NCI-H2227 (cell line): ENCODE measurements around the gene DEXI.
"Not testable (repeated sequence)": the region's sequence is repeated elsewhere in the genome, so short reads cannot be mapped to it uniquely, and the experiment has no call there.

Experiments
- DNase-seq: peaks from one replicate; lab custom pipeline; 2025; ENCODE audit not compliant: unreplicated experiment; lab: John Stamatoyannopoulos, UW

Gene DEXI

DNA sequence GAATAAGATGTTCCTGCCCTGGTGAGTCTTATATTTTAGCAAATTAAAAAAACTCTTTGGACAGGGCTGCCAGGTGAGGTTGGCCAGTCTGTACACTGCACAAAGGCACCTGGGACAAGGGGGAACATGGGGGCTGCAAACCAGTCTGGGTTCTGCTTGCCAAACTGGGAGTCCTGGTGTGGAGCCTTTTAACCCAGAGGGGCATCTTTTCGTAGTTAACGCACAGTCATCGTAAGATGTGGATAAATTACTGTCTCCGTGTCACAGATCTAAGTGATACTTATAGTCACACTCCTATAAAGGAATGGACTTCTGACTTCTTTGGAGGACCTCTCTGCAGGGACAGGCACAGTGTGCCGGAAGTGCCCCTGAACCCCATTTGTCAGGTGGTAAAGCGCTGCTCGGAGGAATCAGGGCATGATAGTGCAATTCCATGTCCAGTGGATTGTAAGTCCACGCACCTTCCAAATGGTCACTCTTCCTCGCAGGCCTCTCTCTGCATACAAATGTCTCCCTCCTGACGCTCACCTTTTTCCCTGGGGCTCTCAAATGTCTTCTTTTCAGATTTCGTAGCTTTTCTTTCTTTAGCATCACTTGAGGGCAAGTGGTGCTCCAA lies 14.7 kb downstream of the DEXI start:
- no peak for DNase-seq

DNA sequence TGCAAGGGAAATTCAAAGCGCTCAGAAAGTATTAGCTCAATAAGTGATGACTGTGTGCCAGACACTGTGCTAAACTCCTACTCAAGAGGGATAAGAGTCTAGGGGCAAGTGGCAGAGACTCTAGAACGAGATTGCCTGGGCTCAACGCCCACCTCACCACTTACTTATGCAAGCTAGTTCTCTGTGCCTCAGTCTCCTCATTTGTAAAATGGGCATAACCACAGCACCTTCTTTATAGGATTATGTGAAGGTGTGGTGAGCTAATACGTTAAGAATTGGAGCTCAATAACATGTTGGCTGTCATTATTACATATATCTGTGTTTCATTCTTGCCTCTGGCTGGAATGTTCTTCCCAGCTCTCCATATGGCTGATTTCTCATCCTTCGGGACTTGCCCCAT lies 15.4 kb downstream of the DEXI start:
- DNase-seq: no peak

DNA sequence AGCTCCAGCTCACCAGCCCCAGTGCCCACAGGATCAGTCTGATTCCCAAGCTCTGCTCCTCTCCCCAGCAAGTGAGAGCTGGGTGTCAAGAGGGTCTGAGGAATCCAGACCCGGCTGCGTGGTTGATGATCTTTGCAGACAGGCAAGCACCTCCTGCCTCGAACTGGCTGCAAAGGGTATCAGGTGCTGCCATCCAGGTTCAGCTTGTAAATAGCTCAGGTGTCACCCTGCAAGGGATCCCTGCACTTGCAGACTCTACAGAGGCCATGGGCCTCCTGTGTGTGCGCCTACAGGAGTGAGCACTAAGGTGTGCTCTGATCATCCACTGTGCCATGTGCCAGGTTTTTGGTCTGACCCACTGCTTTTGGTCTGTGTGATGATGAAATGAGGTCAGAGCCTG lies 16.2 kb downstream of the DEXI start:
- DNase-seq: no peak

DNA sequence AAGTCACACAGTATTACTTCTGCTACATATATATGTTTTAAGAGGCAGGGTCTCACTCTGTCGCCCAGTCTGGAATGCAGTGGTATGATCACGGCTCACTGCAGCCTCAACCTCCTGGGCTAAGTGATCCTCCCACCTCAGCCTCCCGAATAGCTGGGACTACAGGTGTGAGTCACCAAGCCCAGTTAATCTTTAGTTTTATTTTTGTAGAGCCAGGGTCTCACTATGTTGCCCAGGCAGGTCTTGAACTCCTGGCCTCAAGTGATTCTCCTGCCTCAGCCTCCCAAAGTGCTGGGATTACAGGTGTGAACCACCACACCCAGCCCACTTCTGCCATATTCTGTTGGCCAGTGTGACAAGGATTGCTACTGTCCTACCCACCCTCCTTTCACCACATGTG lies 17.0 kb downstream of the DEXI start:
- not testable (repeated sequence) for DNase-seq

DNA sequence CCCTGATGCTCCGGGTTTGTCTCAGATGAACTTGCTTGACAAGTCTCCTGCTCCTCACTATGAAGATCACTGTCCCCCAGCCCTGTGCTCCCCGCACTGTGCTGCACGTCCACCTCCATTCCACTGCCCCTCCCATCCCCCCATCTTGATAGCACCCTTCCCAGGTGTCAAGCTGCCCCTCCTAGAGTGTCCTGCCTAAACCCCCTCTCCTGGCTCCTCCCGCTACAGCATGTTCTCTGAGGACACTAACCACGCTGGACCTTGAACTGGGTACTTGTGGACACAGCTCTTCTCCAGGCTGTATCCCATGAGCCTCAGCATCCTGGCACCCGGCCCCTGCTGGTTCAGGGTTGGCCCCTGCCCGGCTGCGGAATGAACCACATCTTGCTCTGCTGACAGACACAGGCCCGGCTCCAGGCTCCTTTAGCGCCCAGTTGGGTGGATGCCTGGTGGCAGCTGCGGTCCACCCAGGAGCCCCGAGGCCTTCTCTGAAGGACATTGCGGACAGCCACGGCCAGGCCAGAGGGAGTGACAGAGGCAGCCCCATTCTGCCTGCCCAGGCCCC lies 18.5 kb downstream of the DEXI start:
- no peak for DNase-seq

DNA sequence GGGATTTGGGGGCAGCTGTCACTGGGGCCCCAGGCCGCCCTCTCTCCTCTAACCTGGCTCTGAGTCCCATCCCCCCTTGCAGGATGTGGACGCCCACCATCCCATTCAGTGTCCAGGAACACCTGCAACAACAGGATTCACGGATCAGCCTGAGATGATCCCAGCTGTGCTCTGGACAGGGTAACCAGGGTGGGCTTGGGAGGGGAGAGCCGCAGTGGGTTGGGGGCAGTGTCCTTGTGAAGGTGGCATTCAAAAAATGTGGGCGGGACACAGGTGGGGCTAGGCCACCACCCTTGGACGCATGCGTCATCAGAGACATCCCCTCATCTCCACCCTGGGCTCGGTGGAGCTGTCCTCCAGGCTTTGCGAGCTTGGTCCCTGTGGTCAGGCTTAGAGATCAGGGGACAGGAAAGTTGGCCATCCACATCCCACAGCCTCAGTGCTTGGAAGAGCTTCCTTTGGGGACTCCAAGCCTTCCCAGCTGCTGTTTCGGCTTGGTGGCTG lies 19.1 kb downstream of the DEXI start:
- DNase-seq: no peak

DNA sequence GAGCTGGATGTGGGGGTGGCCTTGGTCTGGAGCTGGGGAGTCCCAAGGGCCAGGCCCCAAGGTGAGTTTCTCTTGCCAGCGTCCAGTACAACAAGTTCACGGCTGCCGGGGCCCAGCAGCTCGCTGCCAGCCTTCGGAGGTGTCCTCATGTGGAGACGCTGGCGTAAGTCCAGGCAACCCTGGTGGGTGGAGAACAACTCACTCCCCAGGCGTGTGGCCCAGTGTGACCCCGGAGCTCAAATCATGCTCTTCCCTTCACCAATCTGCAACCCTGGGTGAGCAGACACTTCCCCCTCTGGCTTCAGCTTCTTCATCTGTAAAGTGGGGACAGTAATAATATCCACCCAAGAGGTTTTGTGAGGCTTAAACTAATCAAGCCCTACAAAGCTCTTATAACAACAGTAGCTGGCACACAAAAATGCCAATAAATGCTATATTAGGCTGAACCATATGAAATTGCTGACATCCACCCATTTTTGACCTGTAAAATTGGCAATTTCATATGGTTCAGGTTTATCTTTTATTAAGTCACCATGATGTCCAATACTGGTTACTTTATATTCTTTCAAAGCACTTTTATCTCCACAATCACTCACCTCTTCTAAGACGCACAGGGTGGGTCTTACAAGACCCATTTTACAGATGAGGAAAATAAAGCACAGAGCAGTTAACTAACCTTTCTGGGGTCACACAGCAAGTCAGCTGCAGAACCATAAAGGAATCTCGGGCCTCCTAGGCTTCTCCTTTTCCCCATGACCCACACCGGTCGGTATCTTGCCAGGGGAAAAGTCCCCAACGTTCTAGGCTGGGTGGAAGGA lies 19.7 kb downstream of the DEXI start:
- DNase-seq: no peak

DNA sequence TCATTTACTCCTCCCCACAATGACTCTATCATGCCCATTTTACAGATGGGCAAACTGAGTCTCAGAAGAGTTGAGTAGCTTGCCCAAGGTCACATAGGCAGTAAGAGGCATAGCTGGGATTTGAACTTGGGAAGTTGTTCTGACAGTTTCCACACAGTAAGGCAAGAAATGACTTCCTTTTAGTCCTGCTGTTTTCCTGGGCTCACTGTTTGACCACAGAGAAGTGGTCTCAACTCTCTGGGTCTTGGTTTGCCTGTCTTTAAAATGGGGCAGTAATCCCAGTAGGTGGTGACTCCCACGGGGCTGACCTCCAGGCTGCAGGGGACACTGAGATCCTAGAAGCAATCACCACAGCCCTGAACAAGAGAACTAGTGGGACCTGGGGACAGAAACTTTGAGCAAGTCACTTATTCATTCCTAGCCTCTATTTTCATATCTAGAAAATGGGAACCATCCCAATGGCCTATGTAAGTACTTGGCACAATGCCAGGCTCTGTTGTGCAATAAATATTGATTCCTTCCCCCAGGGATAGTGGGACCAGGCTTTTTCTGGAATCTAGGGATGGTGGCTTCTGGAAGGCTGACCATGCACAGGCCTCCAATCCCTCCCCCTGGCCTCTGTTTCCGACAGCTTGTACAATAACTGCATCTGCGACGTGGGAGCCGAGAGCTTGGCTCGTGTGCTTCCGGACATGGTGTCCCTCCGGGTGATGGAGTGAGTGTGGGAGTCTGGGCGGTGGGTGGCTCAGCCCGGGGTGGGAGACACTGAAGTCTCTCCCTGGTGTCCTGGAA lies 20.5 kb downstream of the DEXI start:
- no peak for DNase-seq

DNA sequence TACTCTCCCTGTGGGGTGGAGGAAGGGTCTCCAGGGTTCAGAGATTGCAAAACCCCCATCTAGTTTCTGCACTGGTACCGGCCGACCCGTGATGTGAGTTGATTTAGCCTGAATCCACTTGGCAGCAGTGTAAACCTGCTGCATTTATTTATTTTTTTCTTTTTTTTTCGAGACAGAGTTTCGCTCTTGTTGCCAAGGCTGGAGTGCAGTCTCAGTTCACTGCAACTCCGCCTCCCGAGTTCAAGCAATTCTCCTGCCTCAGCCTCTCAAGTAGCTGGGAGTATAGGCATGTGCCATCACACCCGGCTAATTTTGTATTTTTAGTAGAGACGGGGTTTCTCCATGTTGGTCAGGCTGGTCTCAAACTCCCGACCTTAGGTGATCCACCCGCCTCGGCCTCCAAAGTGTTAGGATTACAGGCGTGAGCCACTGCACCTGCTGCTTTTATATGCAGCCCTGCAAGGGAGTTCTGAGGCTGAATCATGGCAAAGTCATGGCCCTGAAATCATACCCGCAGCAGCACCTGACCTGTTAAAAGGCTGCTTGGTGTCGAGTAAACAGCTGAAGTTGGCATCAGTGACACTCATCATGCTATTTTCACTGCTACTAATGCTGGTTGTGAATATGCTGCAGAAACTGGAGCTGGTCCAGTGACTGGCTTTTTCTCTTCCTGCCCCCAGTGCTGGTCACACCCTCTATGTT lies 21.4 kb downstream of the DEXI start:
- no peak for DNase-seq

DNA sequence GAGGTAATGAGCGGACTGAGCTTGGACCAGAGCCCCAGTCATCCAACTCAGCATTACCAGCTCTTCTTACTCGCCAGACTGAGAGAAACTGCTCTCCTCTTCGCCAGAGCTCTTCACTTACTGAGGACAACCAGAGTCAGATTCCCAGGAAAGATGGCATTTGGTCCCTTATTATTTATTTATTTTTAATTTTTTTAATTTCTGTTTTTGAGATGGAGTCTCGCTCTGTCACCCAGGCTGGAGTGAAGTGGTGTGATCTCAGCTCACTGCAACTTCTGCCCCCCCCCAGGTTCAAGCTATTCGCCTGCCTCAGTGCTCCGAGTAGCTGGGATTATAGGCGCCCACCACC lies 23.3 kb downstream of the DEXI start:
- no peak for DNase-seq

DNA sequence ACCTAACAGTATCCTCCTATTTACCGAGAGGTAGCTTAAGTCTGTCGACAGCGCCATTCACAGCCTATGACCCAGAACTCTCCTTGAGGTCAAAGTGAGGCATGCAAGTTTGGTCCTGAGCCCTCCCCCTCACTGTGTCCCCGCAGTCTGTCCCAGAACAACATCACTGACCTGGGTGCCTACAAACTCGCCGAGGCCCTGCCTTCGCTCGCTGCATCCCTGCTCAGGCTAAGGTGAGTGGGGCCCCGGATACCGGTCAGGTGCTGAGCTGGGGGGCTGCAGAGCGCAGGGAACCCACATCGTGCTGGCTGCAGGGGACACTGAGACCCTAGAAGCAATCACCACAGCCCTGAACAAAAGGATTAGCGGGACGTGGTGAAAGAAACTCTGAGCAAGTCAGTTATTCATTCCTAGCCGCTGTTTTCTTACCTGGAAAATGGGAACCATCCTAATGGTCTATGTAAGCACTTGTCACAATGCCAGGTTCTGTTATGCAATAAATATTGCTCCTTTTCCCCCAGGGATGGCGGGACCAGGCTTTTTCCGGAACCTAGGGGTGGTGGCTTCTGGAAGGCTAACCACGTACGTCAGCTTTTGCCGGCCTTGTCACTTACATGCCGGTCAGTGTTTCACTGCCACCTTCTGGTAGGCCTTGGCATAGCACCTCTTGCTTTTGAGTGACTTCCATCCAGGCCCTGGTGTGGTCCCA lies 23.8 kb downstream of the DEXI start:
- peak; percentile 93 for DNase-seq

DNA sequence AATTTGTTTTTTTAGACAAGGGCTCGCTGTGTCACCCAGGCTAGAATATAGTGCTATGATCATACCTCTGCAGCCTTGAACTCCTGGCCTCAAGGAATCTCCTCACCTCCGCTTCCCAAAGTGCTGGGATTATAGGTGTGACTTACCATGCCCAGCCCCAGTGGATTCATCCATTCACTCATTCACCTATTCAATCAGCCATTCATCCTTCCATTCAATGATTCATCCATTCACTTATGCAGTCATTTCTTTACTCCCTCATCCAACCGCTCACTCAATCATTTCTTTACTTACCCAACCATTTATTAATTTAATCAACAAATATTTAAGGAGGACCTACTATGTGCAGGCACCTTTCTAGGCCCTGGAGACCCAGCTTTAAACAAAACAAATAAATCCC lies 25.7 kb downstream of the DEXI start:
- DNase-seq: no peak

DNA sequence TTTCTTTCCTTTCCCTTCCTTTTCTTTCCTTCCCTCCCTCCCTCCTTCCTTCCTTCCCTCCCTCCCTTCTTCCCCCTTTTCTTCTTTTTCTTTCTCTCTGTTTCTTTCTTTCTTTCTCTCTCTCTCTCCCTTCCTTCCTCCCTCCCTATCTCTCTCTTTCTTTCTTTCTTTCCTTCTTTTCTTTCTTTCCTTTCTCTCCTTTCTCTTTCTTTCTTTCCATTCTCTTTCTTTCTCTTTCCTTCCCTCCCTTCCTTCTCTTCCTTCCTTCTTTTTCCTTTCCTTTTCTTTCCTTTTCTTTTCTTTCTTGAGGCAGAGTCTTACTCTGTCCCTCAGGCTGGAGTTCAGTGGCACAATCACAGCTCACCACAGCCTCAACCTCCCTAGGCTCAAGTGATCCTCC lies 31.0 kb downstream of the DEXI start:
- no peak for DNase-seq

DNA sequence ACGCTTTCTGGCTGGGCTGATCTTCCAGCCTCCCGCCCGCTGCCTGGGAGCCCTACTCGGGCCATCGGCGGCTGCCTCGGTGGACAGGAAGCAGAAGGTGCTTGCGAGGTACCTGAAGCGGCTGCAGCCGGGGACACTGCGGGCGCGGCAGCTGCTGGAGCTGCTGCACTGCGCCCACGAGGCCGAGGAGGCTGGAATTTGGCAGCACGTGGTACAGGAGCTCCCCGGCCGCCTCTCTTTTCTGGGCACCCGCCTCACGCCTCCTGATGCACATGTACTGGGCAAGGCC lies 34.6 kb downstream of the DEXI start:
- no peak for DNase-seq

DNA sequence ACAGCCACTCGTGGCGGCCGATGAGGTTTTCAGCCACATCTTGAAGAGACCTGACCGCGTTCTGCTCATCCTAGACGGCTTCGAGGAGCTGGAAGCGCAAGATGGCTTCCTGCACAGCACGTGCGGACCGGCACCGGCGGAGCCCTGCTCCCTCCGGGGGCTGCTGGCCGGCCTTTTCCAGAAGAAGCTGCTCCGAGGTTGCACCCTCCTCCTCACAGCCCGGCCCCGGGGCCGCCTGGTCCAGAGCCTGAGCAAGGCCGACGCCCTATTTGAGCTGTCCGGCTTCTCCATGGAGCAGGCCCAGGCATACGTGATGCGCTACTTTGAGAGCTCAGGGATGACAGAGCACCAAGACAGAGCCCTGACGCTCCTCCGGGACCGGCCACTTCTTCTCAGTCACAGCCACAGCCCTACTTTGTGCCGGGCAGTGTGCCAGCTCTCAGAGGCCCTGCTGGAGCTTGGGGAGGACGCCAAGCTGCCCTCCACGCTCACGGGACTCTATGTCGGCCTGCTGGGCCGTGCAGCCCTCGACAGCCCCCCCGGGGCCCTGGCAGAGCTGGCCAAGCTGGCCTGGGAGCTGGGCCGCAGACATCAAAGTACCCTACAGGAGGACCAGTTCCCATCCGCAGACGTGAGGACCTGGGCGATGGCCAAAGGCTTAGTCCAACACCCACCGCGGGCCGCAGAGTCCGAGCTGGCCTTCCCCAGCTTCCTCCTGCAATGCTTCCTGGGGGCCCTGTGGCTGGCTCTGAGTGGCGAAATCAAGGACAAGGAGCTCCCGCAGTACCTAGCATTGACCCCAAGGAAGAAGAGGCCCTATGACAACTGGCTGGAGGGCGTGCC lies 35.1 kb downstream of the DEXI start:
- DNase-seq: no peak

DNA sequence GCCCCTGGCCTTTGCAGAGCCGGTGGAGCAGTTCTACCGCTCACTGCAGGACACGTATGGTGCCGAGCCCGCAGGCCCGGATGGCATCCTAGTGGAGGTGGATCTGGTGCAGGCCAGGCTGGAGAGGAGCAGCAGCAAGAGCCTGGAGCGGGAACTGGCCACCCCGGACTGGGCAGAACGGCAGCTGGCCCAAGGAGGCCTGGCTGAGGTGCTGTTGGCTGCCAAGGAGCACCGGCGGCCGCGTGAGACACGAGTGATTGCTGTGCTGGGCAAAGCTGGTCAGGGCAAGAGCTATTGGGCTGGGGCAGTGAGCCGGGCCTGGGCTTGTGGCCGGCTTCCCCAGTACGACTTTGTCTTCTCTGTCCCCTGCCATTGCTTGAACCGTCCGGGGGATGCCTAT lies 35.8 kb downstream of the DEXI start:
- no peak for DNase-seq

DNA sequence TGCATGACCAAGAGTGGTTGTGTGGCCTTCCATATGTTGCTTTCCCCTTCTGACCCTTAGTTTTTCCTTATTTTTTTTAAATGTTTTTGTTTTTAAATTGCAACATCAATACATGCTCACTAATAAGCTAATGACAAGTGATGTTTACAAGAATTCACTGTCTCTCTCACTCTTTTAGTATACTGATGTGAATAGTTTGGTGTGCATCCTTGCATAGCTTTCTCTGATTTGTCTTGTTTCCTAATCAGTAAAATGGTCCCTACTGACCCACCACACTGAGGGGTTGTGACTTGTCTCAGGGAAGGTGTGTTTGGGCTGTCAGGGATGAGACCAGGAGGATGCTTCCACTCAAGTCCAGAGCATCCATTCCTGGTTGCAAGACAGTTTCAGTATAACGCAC lies 39.3 kb downstream of the DEXI start:
- no peak for DNase-seq

DNA sequence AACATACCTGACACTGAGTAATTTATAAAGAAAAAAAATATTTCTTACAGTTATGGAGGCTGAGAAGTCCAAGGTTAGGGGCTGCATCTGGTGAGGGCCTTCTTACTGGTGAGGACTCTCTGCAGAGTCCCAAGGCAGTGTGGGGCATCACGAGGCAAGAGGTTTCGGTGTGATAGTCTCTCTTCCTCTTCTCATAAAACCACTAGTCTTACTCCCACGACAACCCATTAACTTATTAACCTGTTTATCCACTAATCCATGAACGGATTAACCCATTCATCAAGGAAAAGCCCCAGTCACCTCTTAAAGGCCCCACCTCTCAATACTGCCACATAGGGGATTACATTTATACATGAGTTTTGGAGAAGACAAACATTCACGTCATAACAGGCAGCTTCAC lies 45.1 kb downstream of the DEXI start:
- no peak for DNase-seq

DNA sequence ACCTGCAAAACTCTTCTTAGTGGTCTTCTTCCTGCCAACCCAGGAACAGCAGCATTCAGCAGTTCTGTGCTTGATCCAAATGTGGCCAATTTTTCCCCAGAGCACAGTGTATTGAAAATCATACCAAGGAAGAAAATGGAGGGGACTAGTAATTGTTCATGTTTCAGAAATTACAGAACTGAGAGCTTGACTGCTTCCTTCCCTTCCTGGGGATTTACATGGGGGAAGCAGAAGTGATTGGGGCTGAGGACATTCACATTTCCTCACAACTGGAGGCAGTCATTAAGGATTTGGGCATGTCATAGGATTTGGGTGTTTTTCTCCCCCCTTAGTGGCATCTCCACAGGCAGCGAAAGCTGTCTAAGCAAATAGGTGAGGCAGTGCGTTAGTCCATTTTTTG lies 45.5 kb downstream of the DEXI start:
- no peak for DNase-seq

DNA sequence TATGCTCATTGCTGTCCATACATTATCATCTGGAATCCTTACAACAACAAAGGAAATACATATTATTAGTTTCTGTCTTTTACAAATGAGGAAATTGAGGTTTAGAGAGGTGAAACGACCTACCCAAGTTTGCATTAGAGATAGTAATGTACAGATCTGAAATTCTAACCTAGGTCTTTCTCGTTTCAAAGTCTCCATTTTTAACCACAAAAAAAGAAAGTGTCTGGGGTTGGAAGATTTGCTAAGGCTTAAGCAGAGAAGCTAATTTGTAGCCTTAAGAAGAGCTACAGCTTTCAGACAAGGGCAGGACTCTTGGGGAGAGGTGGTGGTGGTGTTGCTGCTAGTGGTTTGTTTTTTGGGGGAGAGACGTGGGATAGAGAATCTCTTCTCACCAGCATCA lies 46.1 kb downstream of the DEXI start:
- no peak for DNase-seq
